Nephron progenitor cell (in vitro differentiated cells): ENCODE data around the gene CAPN1.
"Not testable (repeated sequence)": the region's sequence is repeated elsewhere in the genome, so short reads cannot be mapped to it uniquely, and the experiment has no call there.

ENCODE experiments used
- DNase-seq: peaks from one replicate; pipeline ENCODE4 v3.0.0; 2021
- H3K27ac Mint-ChIP-seq: 2 replicates; pipeline ENCODE4 v1.8.0; 2021; ENCODE audit warnings: mild to moderate bottlenecking, moderate library complexity, mixed read lengths
- H3K27me3 Mint-ChIP-seq: 2 replicates; pipeline ENCODE4 v1.8.0; 2021; ENCODE audit warnings: mild to moderate bottlenecking, low read depth, mixed read lengths; ENCODE audit not compliant: poor library complexity
- H3K36me3 Mint-ChIP-seq: 2 replicates; pipeline ENCODE4 v1.8.0; 2021; ENCODE audit warnings: low read depth, mixed read lengths
- H3K4me1 Mint-ChIP-seq: 2 replicates; pipeline ENCODE4 v1.8.0; 2021; ENCODE audit warnings: mixed read lengths
- H3K4me3 Mint-ChIP-seq: 2 replicates; pipeline ENCODE4 v1.8.0; 2021; ENCODE audit warnings: mild to moderate bottlenecking, moderate library complexity, mixed read lengths
- H3K9me3 Mint-ChIP-seq: 2 replicates; pipeline ENCODE4 v1.8.0; 2021; ENCODE audit warnings: mild to moderate bottlenecking, moderate library complexity, mixed read lengths
- CTCF ChIP-seq: fragments of 200-600 bp; sonication (generic); IDR thresholded peaks from 2 replicates; pipeline ENCODE4 v1.5.0; 2021; ENCODE audit warnings: antibody characterized with exemption

CAPN1 gene

GRCh38 chr11:65241134-65241533, 59.4 kb downstream of the CAPN1 start:
- Mint-ChIP-seq H3K36me3 (no peaks in the 10 kb centered on the region), H3K9me3 (peaks cover 12% of the 10 kb centered on the region), H3K27me3 (peaks cover 24% of the 10 kb centered on the region), H3K4me3 (no peak overlapping the region), H3K27ac (no peak overlapping the region), H3K4me1 (peaks cover 9% of the 10 kb centered on the region)
- DNase-seq = no peak
- no peak for TF ChIP-seq CTCF

GRCh38 chr11:65241692-65242091, 60.0 kb downstream of the CAPN1 start:
- Mint-ChIP-seq H3K4me1 (peaks cover 8% of the 10 kb centered on the region), H3K36me3 (no peaks in the 10 kb centered on the region), H3K27ac (no peak overlapping the region), H3K27me3 (peaks cover 30% of the 10 kb centered on the region), H3K4me3 (no peak overlapping the region), H3K9me3 (peaks cover 12% of the 10 kb centered on the region)
- DNase-seq = no peak
- no peak for TF ChIP-seq CTCF

- Mint-ChIP-seq H3K4me3 (no peak overlapping the region), H3K27me3 (peaks cover 25% of the 10 kb centered on the region), H3K27ac (no peak overlapping the region), H3K9me3 (peaks cover 12% of the 10 kb centered on the region), H3K36me3 (no peaks in the 10 kb centered on the region), H3K4me1 (peaks cover under 1% of the 10 kb centered on the region)
- no peak for TF ChIP-seq CTCF
- no peak for DNase-seq
Measured at GRCh38 chr11:65242389-65242788, 60.7 kb downstream of the CAPN1 start.

- no peak for DNase-seq
- H3K27me3 Mint-ChIP-seq = peaks cover 26% of the 10 kb centered on the region
- peaks cover 12% of the 10 kb centered on the region for H3K9me3 Mint-ChIP-seq
- no peak overlapping the region for H3K27ac Mint-ChIP-seq
- no peak overlapping the region for H3K4me3 Mint-ChIP-seq
- no peaks in the 10 kb centered on the region for H3K36me3 Mint-ChIP-seq
- H3K4me1 Mint-ChIP-seq = no peaks in the 10 kb centered on the region
- TF ChIP-seq CTCF = no peak
Measured at GRCh38 chr11:65243797-65244196, 62.1 kb downstream of the CAPN1 start.

GRCh38 chr11:65245046-65245445, 63.3 kb downstream of the CAPN1 start:
- not testable (repeated sequence) for DNase-seq, H3K27ac Mint-ChIP-seq, H3K36me3 Mint-ChIP-seq, H3K4me1 Mint-ChIP-seq, H3K4me3 Mint-ChIP-seq
- H3K27me3 Mint-ChIP-seq = peaks cover 26% of the 10 kb centered on the region
- H3K9me3 Mint-ChIP-seq = peaks cover 12% of the 10 kb centered on the region

GRCh38 chr11:65246506-65246905, 64.8 kb downstream of the CAPN1 start:
- Mint-ChIP-seq H3K4me3 (no peak overlapping the region), H3K4me1 (no peaks in the 10 kb centered on the region), H3K36me3 (no peaks in the 10 kb centered on the region), H3K27me3 (peaks cover 29% of the 10 kb centered on the region), H3K9me3 (peaks cover 12% of the 10 kb centered on the region), H3K27ac (no peak overlapping the region)
- TF ChIP-seq CTCF = no peak
- no peak for DNase-seq

- H3K36me3 Mint-ChIP-seq, H3K4me1 Mint-ChIP-seq, H3K27ac Mint-ChIP-seq, H3K4me3 Mint-ChIP-seq, H3K9me3 Mint-ChIP-seq, DNase-seq: not testable (repeated sequence)
- peaks cover 27% of the 10 kb centered on the region for H3K27me3 Mint-ChIP-seq
Measured at GRCh38 chr11:65248184-65248710, 66.5 kb downstream of the CAPN1 start.
